ENCODE results near the gene DOK5. TPM values are rescaled to one million over a fixed set of nuclear protein-coding genes. Genes with fewer than 3 reads are reported as not detected.

The DOK5 gene
- total RNA-seq, 2 donors from 2014 or later = 0.14 to 1.2 TPM

GRCh38 chr20:54587408-54587807 lies 112.0 kb downstream of the DOK5 start:
- no peaks in the 10 kb centered on the region for H3K4me1 ChIP-seq (replicated peaks)
- intact Hi-C loops (cut with DNase I) = no loop called here
- TF ChIP-seq POLR2A (IDR thresholded peaks at IDR 0.05) (no peak), POLR2AphosphoS5 (IDR thresholded peaks at IDR 0.05) (no peak), CTCF (IDR thresholded peaks at IDR 0.05) (no peak)
- WGBS = 77% methylated on average over 6 of the region's 6 CpGs
- H3K9me3 ChIP-seq = no peaks in the 10 kb centered on the region
- H3K4me3 ChIP-seq = no peak overlapping the region
- H3K27ac ChIP-seq = no peak overlapping the region
- no peaks in the 10 kb centered on the region for H3K36me3 ChIP-seq
- no peaks in the 10 kb centered on the region for H3K27me3 ChIP-seq (replicated peaks; ENCODE audit: insufficient read depth)
- no peak for DNase-seq (ENCODE audit: low spot score)

- no peak for TF ChIP-seq CTCF (IDR thresholded peaks at IDR 0.05)
- no peak for TF ChIP-seq POLR2A (IDR thresholded peaks at IDR 0.05)
- no peak for TF ChIP-seq POLR2AphosphoS5 (IDR thresholded peaks at IDR 0.05)
- Histone ChIP-seq H3K27ac (no peak overlapping the region), H3K9me3 (no peaks in the 10 kb centered on the region), H3K4me1 (replicated peaks) (no peaks in the 10 kb centered on the region), H3K27me3 (replicated peaks; ENCODE audit: insufficient read depth) (no peaks in the 10 kb centered on the region), H3K36me3 (no peaks in the 10 kb centered on the region), H3K4me3 (no peak overlapping the region)
- no peak for DNase-seq (ENCODE audit: low spot score)
- intact Hi-C loops (cut with DNase I) = no loop called here
- 90% methylated on average over 4 of the region's 4 CpGs for whole genome bisulfite sequencing
Observed at GRCh38 chr20:54589402-54590030, 114.1 kb downstream of the DOK5 start.

- no peak for DNase-seq (ENCODE audit: low spot score)
- Histone ChIP-seq H3K4me1 (replicated peaks) (no peaks in the 10 kb centered on the region), H3K36me3 (no peaks in the 10 kb centered on the region), H3K27ac (no peak overlapping the region), H3K4me3 (no peak overlapping the region), H3K27me3 (replicated peaks; ENCODE audit: insufficient read depth) (no peaks in the 10 kb centered on the region), H3K9me3 (no peaks in the 10 kb centered on the region)
- intact Hi-C loops (cut with DNase I) = no loop called here
- TF ChIP-seq POLR2AphosphoS5 (IDR thresholded peaks at IDR 0.05) (no peak), POLR2A (IDR thresholded peaks at IDR 0.05) (no peak), CTCF (IDR thresholded peaks at IDR 0.05) (no peak)
Observed at GRCh38 chr20:54590856-54591255, 115.5 kb downstream of the DOK5 start.

GRCh38 chr20:54596651-54597050 lies 121.3 kb downstream of the DOK5 start:
- intact Hi-C loops (cut with DNase I) = no loop called here
- no peak for DNase-seq (ENCODE audit: low spot score)
- Histone ChIP-seq H3K36me3 (no peaks in the 10 kb centered on the region), H3K27me3 (replicated peaks; ENCODE audit: insufficient read depth) (no peaks in the 10 kb centered on the region), H3K4me3 (no peak overlapping the region), H3K9me3 (no peaks in the 10 kb centered on the region), H3K4me1 (replicated peaks) (no peaks in the 10 kb centered on the region), H3K27ac (no peak overlapping the region)
- no peak for TF ChIP-seq POLR2A (IDR thresholded peaks at IDR 0.05)
- no peak for TF ChIP-seq POLR2AphosphoS5 (IDR thresholded peaks at IDR 0.05)
- no peak for TF ChIP-seq CTCF (IDR thresholded peaks at IDR 0.05)

- Histone ChIP-seq H3K27me3 (replicated peaks; ENCODE audit: insufficient read depth) (no peaks in the 10 kb centered on the region), H3K36me3 (no peaks in the 10 kb centered on the region), H3K4me3 (no peak overlapping the region), H3K27ac (no peak overlapping the region), H3K9me3 (no peaks in the 10 kb centered on the region), H3K4me1 (replicated peaks) (no peaks in the 10 kb centered on the region)
- no peak for TF ChIP-seq POLR2AphosphoS5 (IDR thresholded peaks at IDR 0.05)
- WGBS = 54% methylated on average over 5 of the region's 5 CpGs
- DNase-seq (ENCODE audit: low spot score) = no peak
- intact Hi-C loops (cut with DNase I) = no loop called here
Observed at GRCh38 chr20:54598352-54598751, 123.0 kb downstream of the DOK5 start.

All from prostate gland (tissue), 2 donors.